ENCODE measurements around the gene MAP4. TPM values are rescaled to one million over a fixed set of nuclear protein-coding genes. Genes with fewer than 3 reads are reported as not detected.

The MAP4 gene
- total and polyA plus RNA-seq, 2 donors (not counting 1 experiment from before 2014, with no cell fraction given), result 39.2 to 132 TPM

DNA sequence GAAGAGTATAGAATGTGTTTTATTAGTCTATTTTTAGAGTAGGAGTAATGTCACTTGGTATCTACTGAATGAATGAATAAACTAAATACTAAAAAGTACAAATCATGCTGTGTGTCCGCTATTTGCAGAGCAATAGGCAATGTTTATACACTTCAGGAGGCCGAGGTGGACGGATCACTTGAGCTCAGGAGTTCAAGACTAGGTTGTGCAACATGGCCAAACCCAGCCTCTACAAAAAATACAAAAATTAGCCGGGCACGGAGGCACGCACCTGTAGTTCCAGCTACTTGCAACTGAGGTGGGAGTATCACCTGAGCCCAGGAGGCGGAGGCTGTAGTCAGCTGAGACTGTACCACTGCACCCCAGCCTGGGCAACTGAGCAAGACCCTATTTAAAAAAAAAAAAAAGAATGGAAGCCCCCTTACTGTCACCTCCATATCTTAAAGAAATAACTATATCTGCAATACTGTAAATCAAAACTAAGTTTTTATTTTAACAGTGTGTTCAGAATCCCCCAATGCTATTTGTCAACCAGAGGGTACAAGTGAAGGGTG, 114.9 kb downstream of the MAP4 start:
- peaks cover 3 to 8% of the 10 kb centered on the region in 2 experiments for H3K36me3 ChIP-seq (replicated peaks in 1 of 2; ENCODE audit: control extremely low read depth in 1 of 2, control insufficient read depth in 1 of 2, extremely low read depth in 1 of 2, insufficient read depth in 2 of 2, low read length in 1 of 2)
- no peak for ATAC-seq (ENCODE audit: low read depth)
- CTCF ChIA-PET, result interaction anchor here (0.8 kb wide), 1 partner anchor 8 kb away, joined by 4 read pairs; no protein-coding TSS in a partner anchor

DNA sequence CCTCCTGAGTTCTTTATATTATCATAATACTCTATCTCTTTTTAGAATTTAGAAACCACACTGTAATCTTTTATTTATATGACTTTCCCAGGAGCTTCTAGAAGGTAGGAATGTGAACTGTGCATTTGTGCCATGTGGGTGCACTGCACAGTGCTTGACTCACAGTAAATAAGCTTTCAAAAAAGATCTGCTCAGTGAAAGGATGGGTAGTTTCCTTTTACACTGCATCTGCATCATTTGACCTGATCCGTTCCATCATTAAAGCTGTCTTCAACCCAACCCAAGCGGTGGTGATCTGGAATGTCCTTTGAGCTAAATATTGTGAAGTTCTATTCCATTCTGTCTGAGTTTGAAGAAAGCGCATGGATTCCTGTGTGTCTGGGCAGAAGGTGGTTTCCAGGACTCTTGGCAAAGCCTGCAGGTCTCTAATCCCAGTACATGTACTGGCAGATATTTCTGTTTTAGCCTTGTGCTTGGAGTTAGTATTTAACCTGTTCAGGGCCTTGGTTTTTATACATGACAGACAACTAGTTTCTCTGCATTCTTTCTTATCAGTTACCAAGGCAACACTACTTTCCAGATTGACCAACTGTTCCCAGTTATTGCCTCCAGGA, 116.6 kb downstream of the MAP4 start:
- Histone ChIP-seq H3K4me1 (ENCODE audit: control insufficient read depth in 2 of 2, insufficient read depth in 2 of 2, low read length in 2 of 2) (no peaks in the 10 kb centered on the region), H2AFZ (ENCODE audit: insufficient read depth, low read depth, low read length, poor library complexity, severe bottlenecking) (no peak overlapping the region), H3K4me3 (ENCODE audit: control extremely low read depth in 1 of 5, extremely low read depth in 1 of 5, insufficient read depth in 1 of 5, low read depth in 2 of 5, low read length in 4 of 5) (no peak overlapping the region), H3K9ac (ENCODE audit: low read length) (no peak overlapping the region), H3K9me3 (ENCODE audit: control extremely low read depth in 1 of 3, control insufficient read depth in 2 of 3, insufficient read depth in 1 of 3, low read length in 2 of 3) (no peaks in the 10 kb centered on the region), H3K4me2 (replicated peaks; ENCODE audit: low read depth, low read length, poor library complexity, severe bottlenecking) (no peak overlapping the region), H3K79me2 (ENCODE audit: control insufficient read depth, insufficient read depth, low read length) (no peaks in the 10 kb centered on the region), H3K27me3 (replicated peaks in 1 of 4; ENCODE audit: control extremely low read depth in 1 of 4, control insufficient read depth in 3 of 4, insufficient read depth in 4 of 4, low read length in 3 of 4) (no peaks in the 10 kb centered on the region), H3K36me3 (replicated peaks in 1 of 2; ENCODE audit: control extremely low read depth in 1 of 2, control insufficient read depth in 1 of 2, extremely low read depth in 1 of 2, insufficient read depth in 2 of 2, low read length in 1 of 2) (peaks cover 3 to 4% of the 10 kb centered on the region in 2 experiments), H3K27ac (ENCODE audit: low read length in 2 of 2) (no peak overlapping the region), H4K20me1 (ENCODE audit: control insufficient read depth, insufficient read depth, low read length, poor library complexity, severe bottlenecking) (no peaks in the 10 kb centered on the region)
- intact Hi-C loops (cut with micrococcal nuclease), result no loop called here
- DNase-seq (no peak), ATAC-seq (ENCODE audit: low read depth) (no peak)
- Mint-ChIP-seq H3K27me3 (no peaks in the 10 kb centered on the region), H3K27ac (no peak overlapping the region), H3K9me3 (ENCODE audit: insufficient read depth) (no peaks in the 10 kb centered on the region), H3K4me3 (no peak overlapping the region), H3K4me1 (no peaks in the 10 kb centered on the region)
- POLR2A ChIA-PET, result no interaction called here
- TF ChIP-seq, protein P1, sequence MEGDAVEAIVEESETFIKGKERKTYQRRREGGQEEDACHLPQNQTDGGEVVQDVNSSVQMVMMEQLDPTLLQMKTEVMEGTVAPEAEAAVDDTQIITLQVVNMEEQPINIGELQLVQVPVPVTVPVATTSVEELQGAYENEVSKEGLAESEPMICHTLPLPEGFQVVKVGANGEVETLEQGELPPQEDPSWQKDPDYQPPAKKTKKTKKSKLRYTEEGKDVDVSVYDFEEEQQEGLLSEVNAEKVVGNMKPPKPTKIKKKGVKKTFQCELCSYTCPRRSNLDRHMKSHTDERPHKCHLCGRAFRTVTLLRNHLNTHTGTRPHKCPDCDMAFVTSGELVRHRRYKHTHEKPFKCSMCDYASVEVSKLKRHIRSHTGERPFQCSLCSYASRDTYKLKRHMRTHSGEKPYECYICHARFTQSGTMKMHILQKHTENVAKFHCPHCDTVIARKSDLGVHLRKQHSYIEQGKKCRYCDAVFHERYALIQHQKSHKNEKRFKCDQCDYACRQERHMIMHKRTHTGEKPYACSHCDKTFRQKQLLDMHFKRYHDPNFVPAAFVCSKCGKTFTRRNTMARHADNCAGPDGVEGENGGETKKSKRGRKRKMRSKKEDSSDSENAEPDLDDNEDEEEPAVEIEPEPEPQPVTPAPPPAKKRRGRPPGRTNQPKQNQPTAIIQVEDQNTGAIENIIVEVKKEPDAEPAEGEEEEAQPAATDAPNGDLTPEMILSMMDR (IDR thresholded peaks at IDR 0.05), result no peak
- no peak for TF ChIP-seq EZH2 (IDR thresholded peaks at IDR 0.05; ENCODE audit: borderline replicate concordance, insufficient read depth, low read depth, low read length, poor library complexity, severe bottlenecking)
- 100% methylated on average over 2 of the region's 3 CpGs for WGBS (ENCODE audit: insufficient coverage)
- CTCF ChIA-PET, result interaction anchor here (1.0 kb wide), 1 partner anchor 91 kb away, joined by 3 read pairs; no protein-coding TSS in a partner anchor

More for the DNA sequence above, 114.9 kb downstream of the MAP4 start:
- no peak overlapping the region for H3K27ac Mint-ChIP-seq
- no peaks in the 10 kb centered on the region for H3K27me3 ChIP-seq (replicated peaks in 1 of 4; ENCODE audit: control extremely low read depth in 1 of 4, control insufficient read depth in 3 of 4, insufficient read depth in 4 of 4, low read length in 3 of 4)
- H3K79me2 ChIP-seq (ENCODE audit: control insufficient read depth, insufficient read depth, low read length), result no peaks in the 10 kb centered on the region
- H3K4me3 ChIP-seq (ENCODE audit: control extremely low read depth in 1 of 5, extremely low read depth in 1 of 5, insufficient read depth in 1 of 5, low read depth in 2 of 5, low read length in 4 of 5), result no peak overlapping the region
- intact Hi-C loops (cut with micrococcal nuclease), result no loop called here
- H2AFZ ChIP-seq (ENCODE audit: insufficient read depth, low read depth, low read length, poor library complexity, severe bottlenecking), result no peak overlapping the region
- POLR2A ChIA-PET, result no interaction called here
- no peaks in the 10 kb centered on the region for H3K27me3 Mint-ChIP-seq
- no peak overlapping the region for H3K27ac ChIP-seq (ENCODE audit: low read length in 2 of 2)
- H3K4me2 ChIP-seq (replicated peaks; ENCODE audit: low read depth, low read length, poor library complexity, severe bottlenecking), result no peak overlapping the region
- 97% methylated on average over 6 of the region's 7 CpGs for WGBS (ENCODE audit: insufficient coverage)
- H3K4me1 ChIP-seq (ENCODE audit: control insufficient read depth in 2 of 2, insufficient read depth in 2 of 2, low read length in 2 of 2), result no peaks in the 10 kb centered on the region
- no peaks in the 10 kb centered on the region for H3K9me3 Mint-ChIP-seq (ENCODE audit: insufficient read depth)
- no peak overlapping the region for H3K4me3 Mint-ChIP-seq
- no peak overlapping the region for H3K9ac ChIP-seq (ENCODE audit: low read length)
- H3K4me1 Mint-ChIP-seq, result no peaks in the 10 kb centered on the region
- no peak for TF ChIP-seq EZH2 (IDR thresholded peaks at IDR 0.05; ENCODE audit: borderline replicate concordance, insufficient read depth, low read depth, low read length, poor library complexity, severe bottlenecking)
- TF ChIP-seq, protein P1 (IDR thresholded peaks at IDR 0.05), result no peak
- H3K9me3 ChIP-seq (ENCODE audit: control extremely low read depth in 1 of 3, control insufficient read depth in 2 of 3, insufficient read depth in 1 of 3, low read length in 2 of 3), result no peaks in the 10 kb centered on the region
- H4K20me1 ChIP-seq (ENCODE audit: control insufficient read depth, insufficient read depth, low read length, poor library complexity, severe bottlenecking), result no peaks in the 10 kb centered on the region
- DNase-seq, result no peak
